Upper lobe of left lung (tissue), 4 donors: Measurements from ENCODE around the gene PRKAR1A.

Source experiments
- CTCF ChIP-seq, 6 experiments: fragments of 450-650 bp in 4 of 6; fragments of 200-600 bp in 2 of 6; sonication (generic) in 2 of 6; IDR thresholded peaks; one replicate each; pipeline ENCODE4 v1.5.1; 2016 to 2019; ENCODE audit warnings: antibody characterized with exemption in 6 of 6
- POLR2AphosphoS5 ChIP-seq, 2 donors: sonication (generic); formaldehyde crosslinking; IDR thresholded peaks; one replicate each; pipeline ENCODE4 v1.5.1; 2017; ENCODE audit warnings: antibody characterized with exemption in 2 of 2

- TF ChIP-seq POLR2AphosphoS5 (IDR thresholded peaks at IDR 0.05) (no peak), CTCF (IDR thresholded peaks at IDR 0.05) (no peak)
Observed at GRCh38 chr17:68562736-68563135, 50.5 kb downstream of the PRKAR1A start.
